IMR-90 (cell line): ENCODE measurements around the gene HSF2BP. TPM values are rescaled to one million over a fixed set of nuclear protein-coding genes. Genes with fewer than 3 reads are reported as not detected.

Experiments
- ATAC-seq: fragments of 200-7000 bp; cut with Tn5 transposase; 2 replicates; pipeline ENCODE4 v1.9.1; 2020; ENCODE audit warnings: low read depth, mild to moderate bottlenecking, moderate library complexity
- BruUV-seq: library from RNA; stranded (reverse); fragments of 400-500 nt; replicated peaks from 2 replicates; lab custom pipeline; 2021; lab: Mats Ljungman, UMichigan
- CTCF ChIA-PET: fragments of 300-600 bp; formaldehyde crosslinking; extraction: SDS; loops from one replicate; lab custom pipeline; 2021; ENCODE audit warnings: antibody characterized with exemption; lab: Yijun Ruan, JAX
- POLR2A ChIA-PET: fragments of 300-600 bp; sonication (Branson Sonifier 250); formaldehyde crosslinking; loops from one replicate; lab custom pipeline; 2022; ENCODE audit warnings: antibody characterized with exemption; ENCODE audit not compliant: unreplicated experiment; lab: Charles Lee
- DNase-seq: peaks from one replicate; pipeline ENCODE4 v3.0.0; 2013
- H2AFZ ChIP-seq: replicated peaks from 2 replicates; pipeline ENCODE3; 2013; ENCODE audit warnings: low read length, mild to moderate bottlenecking; ENCODE audit not compliant: poor library complexity
- H2AK5ac ChIP-seq: 2 replicates; pipeline ENCODE4 v1.6.1; 2013; ENCODE audit warnings: low read depth, low read length, inconsistent platforms
- H2AK9ac ChIP-seq: replicated peaks from 2 replicates; pipeline ENCODE3; 2013; ENCODE audit warnings: mild to moderate bottlenecking, low read depth, low read length, moderate library complexity; ENCODE audit not compliant: poor library complexity
- H2BK120ac ChIP-seq: 2 replicates; pipeline ENCODE4 v1.6.1; 2013; ENCODE audit warnings: low read depth, low read length, inconsistent platforms
- H2BK15ac ChIP-seq: 3 replicates; pipeline ENCODE4 v1.6.1; 2013; ENCODE audit warnings: low read depth, low read length, inconsistent platforms
- H2BK20ac ChIP-seq: 2 replicates; pipeline ENCODE4 v1.6.1; 2013; ENCODE audit warnings: low read depth, mild to moderate bottlenecking, inconsistent platforms, low read length, moderate library complexity
- H2BK5ac ChIP-seq: 2 replicates; pipeline ENCODE4 v1.6.1; 2013; ENCODE audit warnings: mild to moderate bottlenecking, low read depth, low read length, inconsistent platforms; ENCODE audit not compliant: poor library complexity, severe bottlenecking
- H3K14ac ChIP-seq: replicated peaks from 2 replicates; pipeline ENCODE4 v1.6.1; 2013; ENCODE audit warnings: low read depth, low read length, inconsistent platforms
- H3K18ac ChIP-seq: 2 replicates; pipeline ENCODE4 v1.6.1; 2013; ENCODE audit warnings: low read depth, low read length, control low read depth
- H3K23ac ChIP-seq: 2 replicates; pipeline ENCODE4 v1.6.1; 2013; ENCODE audit warnings: low read depth, low read length, inconsistent platforms
- H3K27ac ChIP-seq: 2 replicates; pipeline ENCODE4 v1.5.1; 2013; ENCODE audit warnings: mild to moderate bottlenecking, control low read depth, low read length; ENCODE audit not compliant: insufficient read depth
- H3K27me3 ChIP-seq: 2 replicates; pipeline ENCODE4 v1.6.1; 2013; ENCODE audit warnings: low read length; ENCODE audit not compliant: control insufficient read depth, insufficient read depth
- H3K36me3 ChIP-seq: 2 replicates; pipeline ENCODE4 v1.6.1; 2013; ENCODE audit warnings: low read length, mixed read lengths; ENCODE audit not compliant: control insufficient read depth, insufficient read depth
- H3K4ac ChIP-seq: 2 replicates; pipeline ENCODE4 v1.6.1; 2013; ENCODE audit warnings: low read depth, low read length, inconsistent platforms
- H3K4me1 ChIP-seq: 2 replicates; pipeline ENCODE4 v1.6.1; 2013; ENCODE audit warnings: low read length, mixed read lengths; ENCODE audit not compliant: control insufficient read depth, insufficient read depth
- H3K4me2 ChIP-seq: 2 replicates; pipeline ENCODE4 v1.6.1; 2013; ENCODE audit warnings: low read depth, mild to moderate bottlenecking, control low read depth, low read length, moderate library complexity
- H3K4me3 ChIP-seq: 2 replicates; pipeline ENCODE4 v1.5.1; 2013; ENCODE audit warnings: low read depth, mild to moderate bottlenecking, control low read depth, low read length, moderate library complexity; ENCODE audit not compliant: insufficient read depth
- H3K56ac ChIP-seq: 2 replicates; pipeline ENCODE4 v1.6.1; 2013; ENCODE audit warnings: low read length, inconsistent platforms; ENCODE audit not compliant: insufficient read depth; ENCODE audit errors: extremely low read depth
- H3K79me1 ChIP-seq, 2 experiments: 2 replicates each; pipeline ENCODE4 v1.6.1; 2013; ENCODE audit warnings: low read length in 2 of 2, inconsistent platforms in 1 of 2, low read depth in 1 of 2
- H3K9ac ChIP-seq: 2 replicates; pipeline ENCODE4 v1.6.1; 2013; ENCODE audit warnings: low read depth, low read length, control low read depth
- H3K9me1 ChIP-seq: 2 replicates; pipeline ENCODE4 v1.6.1; 2013; ENCODE audit warnings: low read length, inconsistent platforms; ENCODE audit not compliant: insufficient read depth
- H3K9me3 ChIP-seq: 2 replicates; pipeline ENCODE4 v1.6.1; 2013; ENCODE audit warnings: low read length; ENCODE audit not compliant: control insufficient read depth, insufficient read depth
- H4K20me1 ChIP-seq: 2 replicates; pipeline ENCODE4 v1.6.1; 2013; ENCODE audit warnings: low read length, inconsistent platforms; ENCODE audit not compliant: insufficient read depth
- H4K5ac ChIP-seq: 2 replicates; pipeline ENCODE4 v1.6.1; 2013; ENCODE audit warnings: mild to moderate bottlenecking, low read depth, low read length, control low read depth
- H4K8ac ChIP-seq, 2 experiments: 2 replicates each; pipeline ENCODE4 v1.6.1; 2013; ENCODE audit warnings: low read depth in 2 of 2, low read length in 2 of 2, control low read depth in 1 of 2, inconsistent platforms in 1 of 2
- H4K91ac ChIP-seq: 2 replicates; pipeline ENCODE4 v1.6.1; 2013; ENCODE audit warnings: low read depth, low read length, inconsistent platforms; ENCODE audit not compliant: insufficient read depth
- FOS ChIP-seq: fragments of 150-350 bp; IDR thresholded peaks from 2 replicates; pipeline ENCODE4 v1.6.1; 2016; ENCODE audit warnings: low read depth, low read length
- MXI1 ChIP-seq: IDR thresholded peaks from 2 replicates; pipeline ENCODE4 v1.6.1; 2012; ENCODE audit warnings: low read depth, mild to moderate bottlenecking, low read length, moderate library complexity, borderline replicate concordance
- RCOR1 ChIP-seq: IDR thresholded peaks from 2 replicates; pipeline ENCODE4 v1.6.1; 2012; ENCODE audit warnings: mild to moderate bottlenecking, low read length, improper control_type of control experiment; ENCODE audit not compliant: insufficient replicate concordance
- RFX5 ChIP-seq: IDR thresholded peaks from 2 replicates; pipeline ENCODE4 v1.8.0; 2012; ENCODE audit warnings: low read depth, mild to moderate bottlenecking, low read length, moderate library complexity
- SMC3 ChIP-seq: fragments of 150-350 bp; IDR thresholded peaks from 2 replicates; pipeline ENCODE4 v1.6.1; 2016; ENCODE audit warnings: low read depth, mild to moderate bottlenecking, antibody characterized with exemption, low read length, moderate library complexity
- WGBS, 2 experiments: methylation state at CpG; one replicate each; pipeline versions ENCODE4 v1.1.5 to v1.1.7; 2013; ENCODE audit warnings: missing lambda C conversion rate in 2 of 2; ENCODE audit not compliant: insufficient read length in 1 of 2; ENCODE audit errors: extremely low coverage in 2 of 2; 5-methylcytosine and 5-hydroxymethylcytosine counted together
- dilution Hi-C: fragments of 300-500 bp; cut with HindIII; formaldehyde crosslinking; loops from one replicate; pipeline ENCODE4 v1.14.3; 2018; ENCODE audit warnings: low sequenced_read_pairs; ENCODE audit not compliant: unreplicated experiment
- in situ Hi-C: fragments of 300-500 bp; cut with MboI; formaldehyde crosslinking; loops from 3 replicates; pipeline ENCODE4 v1.14.3; 2019; ENCODE audit warnings: low sequenced_read_pairs, inconsistent platforms, mixed read lengths
- intact Hi-C: fragments of 100-400 bp; cut with micrococcal nuclease; formaldehyde crosslinking; loops from 2 replicates; pipeline ENCODE4 v1.10.0; 2022
- polyA plus RNA-seq, 3 experiments: library from polyadenylated mRNA; depleted of rRNA; stranded (reverse); fragments of >200 nt; gene quantifications; 2 replicates each; pipeline ENCODE4 v1.2.3, GENCODE V29; 2012; ENCODE audit warnings: low replicate concordance in 1 of 3
- total RNA-seq: library from RNA; depleted of rRNA; stranded (reverse); fragments of >200 nt; gene quantifications from 2 replicates; pipeline ENCODE4 v1.2.3, GENCODE V29; 2012
- TF ChIP-seq, protein P1 (sequence below): fragments of 150-350 bp; IDR thresholded peaks from 2 replicates; pipeline ENCODE4 v1.6.1; 2017; ENCODE audit warnings: mild to moderate bottlenecking, antibody characterized with exemption, low read length, low read depth
- TF ChIP-seq, protein P2 (sequence below): fragments of 150-350 bp; IDR thresholded peaks from 2 replicates; pipeline ENCODE4 v1.6.1; 2016; ENCODE audit warnings: low read depth, mild to moderate bottlenecking, low read length, moderate library complexity, borderline replicate concordance

The HSF2BP gene
- total and polyA plus RNA-seq, 2 of the 4 experiments (the other 2 are of a cell fraction), result 0.87 to 0.90 TPM

DNA sequence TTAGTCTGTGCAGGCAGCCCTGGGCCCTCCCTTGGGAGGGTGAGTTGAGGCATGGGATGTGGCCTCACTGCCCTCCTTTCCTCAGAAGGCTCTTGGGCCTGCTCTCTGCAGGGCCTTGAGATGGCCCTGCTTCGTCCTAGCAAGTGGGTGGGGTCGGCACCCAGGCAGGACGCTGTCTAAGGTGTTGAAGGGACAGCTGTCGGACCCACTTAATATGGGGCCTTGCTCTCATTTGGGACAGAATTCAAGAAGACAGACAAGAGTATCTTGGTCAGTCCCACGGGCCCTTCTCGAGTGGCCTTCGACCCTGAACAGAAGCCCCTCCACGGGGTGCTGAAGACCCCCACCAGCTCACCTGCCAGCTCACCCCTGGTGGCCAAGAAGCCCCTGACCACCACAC, 33.7 kb upstream of the HSF2BP start:
- H3K27me3 ChIP-seq, result no peaks in the 10 kb centered on the region
- ATAC-seq (no peak), DNase-seq (no peak)
- no peaks in the 10 kb centered on the region for H3K4me1 ChIP-seq
- no peaks in the 10 kb centered on the region for H3K9me3 ChIP-seq
- H3K4ac ChIP-seq, result no peak overlapping the region
- no peak overlapping the region for H3K56ac ChIP-seq
- H2BK15ac ChIP-seq, result no peak overlapping the region
- dilution Hi-C loops (no loop called here), in situ Hi-C loops (no loop called here), intact Hi-C loops (no loop called here)
- H2AK5ac ChIP-seq, result no peak overlapping the region
- H3K9ac ChIP-seq, result no peak overlapping the region
- no TSS peak for BruUV-seq
- 0 out of 4 replicates have a peak, but pooled peaks cover 0 to 3% of the 10 kb centered on the region in 2 experiments for H3K79me1 ChIP-seq
- H2AK9ac ChIP-seq, result no peak overlapping the region
- no peaks in the 10 kb centered on the region for H4K20me1 ChIP-seq
- TF ChIP-seq RFX5 (no peak), SMC3 (no peak), FOS (no peak), RCOR1 (no peak), MXI1 (no peak)
- TF ChIP-seq, protein P1, sequence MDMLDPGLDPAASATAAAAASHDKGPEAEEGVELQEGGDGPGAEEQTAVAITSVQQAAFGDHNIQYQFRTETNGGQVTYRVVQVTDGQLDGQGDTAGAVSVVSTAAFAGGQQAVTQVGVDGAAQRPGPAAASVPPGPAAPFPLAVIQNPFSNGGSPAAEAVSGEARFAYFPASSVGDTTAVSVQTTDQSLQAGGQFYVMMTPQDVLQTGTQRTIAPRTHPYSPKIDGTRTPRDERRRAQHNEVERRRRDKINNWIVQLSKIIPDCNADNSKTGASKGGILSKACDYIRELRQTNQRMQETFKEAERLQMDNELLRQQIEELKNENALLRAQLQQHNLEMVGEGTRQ, result no peak
- TF ChIP-seq, protein P2, sequence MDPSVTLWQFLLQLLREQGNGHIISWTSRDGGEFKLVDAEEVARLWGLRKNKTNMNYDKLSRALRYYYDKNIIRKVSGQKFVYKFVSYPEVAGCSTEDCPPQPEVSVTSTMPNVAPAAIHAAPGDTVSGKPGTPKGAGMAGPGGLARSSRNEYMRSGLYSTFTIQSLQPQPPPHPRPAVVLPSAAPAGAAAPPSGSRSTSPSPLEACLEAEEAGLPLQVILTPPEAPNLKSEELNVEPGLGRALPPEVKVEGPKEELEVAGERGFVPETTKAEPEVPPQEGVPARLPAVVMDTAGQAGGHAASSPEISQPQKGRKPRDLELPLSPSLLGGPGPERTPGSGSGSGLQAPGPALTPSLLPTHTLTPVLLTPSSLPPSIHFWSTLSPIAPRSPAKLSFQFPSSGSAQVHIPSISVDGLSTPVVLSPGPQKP, result no peak
- H3K23ac ChIP-seq, result no peak overlapping the region
- H2BK5ac ChIP-seq, result no peak overlapping the region
- 100% methylated on average over 4 of the region's 8 CpGs; no CpG with 5 or more reads in 1 of the 2 experiments for WGBS, 2 experiments
- H3K4me2 ChIP-seq, result no peak overlapping the region
- H3K9me1 ChIP-seq, result no peaks in the 10 kb centered on the region; the same call in 1 of the 2 replicates
- H3K4me3 ChIP-seq, result no peak overlapping the region
- no peak overlapping the region for H2BK120ac ChIP-seq
- no peak overlapping the region for H3K18ac ChIP-seq
- peaks cover 57% of the 10 kb centered on the region for H3K36me3 ChIP-seq
- no peak overlapping the region for H4K5ac ChIP-seq
- no peak overlapping the region for H4K8ac ChIP-seq
- no peak overlapping the region for H3K27ac ChIP-seq
- H3K14ac ChIP-seq, result no peak overlapping the region
- no peak overlapping the region for H4K91ac ChIP-seq
- ChIA-PET CTCF (no interaction called here), POLR2A (no interaction called here)
- no peak overlapping the region for H2BK20ac ChIP-seq
- H2AFZ ChIP-seq, result no peak overlapping the region
